GM10266 (cell line): Measurements from ENCODE around the gene CCT3.

ENCODE experiments used
- DNase-seq: peaks from one replicate; pipeline ENCODE4 v3.0.0; 2012; ENCODE audit errors: extremely low spot score
- TF ChIP-seq, protein P1 (sequence below): IDR thresholded peaks from 2 replicates; pipeline ENCODE4 v1.5.1; 2012; ENCODE audit warnings: mild to moderate bottlenecking, low read depth; ENCODE audit not compliant: control insufficient read depth, insufficient read depth; ENCODE audit errors: missing control alignments

Gene CCT3

DNA sequence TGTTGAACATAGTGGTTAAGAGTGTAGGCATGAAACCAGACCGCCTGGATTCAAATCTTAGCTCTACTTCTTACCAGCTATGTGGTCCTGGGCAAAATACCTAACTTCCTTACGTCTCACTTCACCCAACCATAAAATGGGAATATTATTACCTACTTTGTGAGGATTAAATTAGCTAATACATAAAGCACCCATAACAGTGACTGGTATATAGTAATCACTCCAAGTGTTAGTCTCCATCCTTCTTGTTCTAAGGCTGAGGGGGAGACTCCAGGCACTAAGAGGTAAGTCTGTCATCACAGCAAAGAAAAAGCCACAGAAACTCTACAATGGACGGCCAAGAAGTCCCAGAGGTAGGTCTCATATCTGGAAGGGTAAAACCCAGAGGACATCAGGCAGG is 58.3 kb downstream of the CCT3 start:
- TF ChIP-seq, protein P1, sequence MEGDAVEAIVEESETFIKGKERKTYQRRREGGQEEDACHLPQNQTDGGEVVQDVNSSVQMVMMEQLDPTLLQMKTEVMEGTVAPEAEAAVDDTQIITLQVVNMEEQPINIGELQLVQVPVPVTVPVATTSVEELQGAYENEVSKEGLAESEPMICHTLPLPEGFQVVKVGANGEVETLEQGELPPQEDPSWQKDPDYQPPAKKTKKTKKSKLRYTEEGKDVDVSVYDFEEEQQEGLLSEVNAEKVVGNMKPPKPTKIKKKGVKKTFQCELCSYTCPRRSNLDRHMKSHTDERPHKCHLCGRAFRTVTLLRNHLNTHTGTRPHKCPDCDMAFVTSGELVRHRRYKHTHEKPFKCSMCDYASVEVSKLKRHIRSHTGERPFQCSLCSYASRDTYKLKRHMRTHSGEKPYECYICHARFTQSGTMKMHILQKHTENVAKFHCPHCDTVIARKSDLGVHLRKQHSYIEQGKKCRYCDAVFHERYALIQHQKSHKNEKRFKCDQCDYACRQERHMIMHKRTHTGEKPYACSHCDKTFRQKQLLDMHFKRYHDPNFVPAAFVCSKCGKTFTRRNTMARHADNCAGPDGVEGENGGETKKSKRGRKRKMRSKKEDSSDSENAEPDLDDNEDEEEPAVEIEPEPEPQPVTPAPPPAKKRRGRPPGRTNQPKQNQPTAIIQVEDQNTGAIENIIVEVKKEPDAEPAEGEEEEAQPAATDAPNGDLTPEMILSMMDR: no peak
- DNase-seq: no peak

DNA sequence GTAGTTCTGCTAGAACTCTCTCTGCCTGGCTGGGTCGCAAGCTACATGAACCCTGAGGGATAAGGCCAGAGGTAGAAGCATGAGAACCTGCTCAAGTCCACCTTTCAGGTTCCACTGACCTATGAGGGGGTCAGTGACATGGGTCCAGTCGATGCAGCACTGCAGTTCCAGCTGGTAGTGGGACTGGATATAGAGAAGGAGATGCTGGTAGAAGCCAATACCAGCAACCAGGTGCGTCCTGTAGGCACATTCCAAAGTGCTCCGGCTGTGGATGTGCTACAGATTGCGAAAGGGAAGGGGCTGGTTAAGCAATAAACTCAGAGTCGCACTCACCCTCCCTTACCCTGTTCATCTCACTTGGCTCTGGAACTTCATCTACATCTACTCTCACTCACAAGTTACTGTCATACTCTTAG is 61.1 kb downstream of the CCT3 start:
- DNase-seq: no peak
- TF ChIP-seq, protein P1: no peak

DNA sequence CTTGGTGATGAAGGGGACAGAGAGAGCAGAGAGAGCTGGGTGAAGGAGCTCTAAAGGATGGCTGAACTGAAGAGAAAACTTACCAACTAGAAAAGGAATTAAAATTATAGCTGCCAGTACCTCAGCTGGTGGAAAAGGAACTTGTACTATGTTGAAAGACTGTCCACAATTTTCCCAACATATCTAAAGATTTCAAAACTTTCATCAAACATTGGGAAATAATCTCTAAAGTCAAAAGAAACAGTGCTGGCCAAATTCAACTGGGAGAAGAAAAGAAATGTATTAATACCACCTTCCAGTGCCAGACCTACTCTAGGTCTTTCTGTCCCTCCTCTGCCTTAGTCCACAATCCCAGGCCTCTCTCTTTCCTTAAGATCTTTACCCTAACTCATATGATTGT is 61.6 kb downstream of the CCT3 start:
- DNase-seq: no peak
- TF ChIP-seq, protein P1: no peak

DNA sequence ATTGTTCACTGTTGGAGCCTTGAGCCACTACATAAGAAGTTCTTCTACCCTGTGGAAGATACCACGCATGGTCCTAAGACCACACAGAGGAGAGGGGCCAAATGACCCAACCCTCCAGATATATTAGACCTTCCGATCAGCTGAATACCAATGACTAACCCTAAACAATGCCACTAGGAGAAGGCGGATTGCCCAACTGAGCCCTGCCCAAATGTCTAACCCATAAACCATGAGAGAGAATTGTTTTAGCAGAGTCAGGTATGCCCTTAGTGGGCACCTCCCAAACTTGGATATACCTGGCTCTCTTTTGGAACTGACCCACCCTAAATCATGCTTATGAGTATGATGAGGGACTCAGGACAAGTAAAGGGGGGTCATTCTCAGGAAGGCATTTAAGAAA is 67.8 kb downstream of the CCT3 start:
- DNase-seq: no peak
- TF ChIP-seq, protein P1: no peak

DNA sequence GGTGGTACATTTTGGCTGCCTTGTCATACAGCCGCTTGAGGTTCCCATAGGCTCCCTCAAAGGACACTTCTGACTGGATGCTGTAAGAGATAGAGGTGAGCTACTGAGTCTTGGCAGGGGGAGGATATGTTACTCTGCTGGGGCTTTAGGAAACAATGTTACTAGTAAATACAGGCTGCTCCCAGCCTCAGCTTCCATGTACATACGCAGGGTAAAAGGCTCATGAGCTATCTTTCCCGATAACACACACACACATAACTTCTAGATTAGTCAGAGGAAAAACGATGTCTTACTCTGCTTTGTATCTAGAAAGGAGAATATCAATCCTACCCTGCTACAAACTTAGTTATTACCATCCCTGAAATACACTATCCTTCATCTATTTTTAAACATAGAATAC is 69.8 kb downstream of the CCT3 start:
- no peak for DNase-seq
- TF ChIP-seq, protein P1: no peak

DNA sequence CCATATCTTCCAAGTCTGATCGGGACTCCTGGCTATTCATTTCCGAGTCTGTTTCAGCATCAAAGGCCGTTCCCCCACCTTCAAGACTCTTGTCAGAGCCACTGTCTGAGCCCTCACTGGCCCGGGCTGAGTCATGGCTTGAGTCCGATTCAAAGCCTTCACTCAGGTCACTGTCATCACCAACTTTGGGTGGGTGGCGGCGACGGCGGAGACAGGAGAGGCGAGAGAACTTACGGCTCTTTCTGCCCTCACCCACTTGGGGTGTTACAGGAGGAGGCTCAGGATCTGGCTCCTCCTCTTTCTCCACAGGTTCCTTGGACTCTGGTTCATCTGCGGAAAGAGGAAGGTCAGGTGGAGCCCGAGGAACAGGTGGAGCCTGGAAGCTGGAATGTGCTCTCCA is 72.0 kb downstream of the CCT3 start:
- no peak for DNase-seq
- TF ChIP-seq, protein P1: no peak

DNA sequence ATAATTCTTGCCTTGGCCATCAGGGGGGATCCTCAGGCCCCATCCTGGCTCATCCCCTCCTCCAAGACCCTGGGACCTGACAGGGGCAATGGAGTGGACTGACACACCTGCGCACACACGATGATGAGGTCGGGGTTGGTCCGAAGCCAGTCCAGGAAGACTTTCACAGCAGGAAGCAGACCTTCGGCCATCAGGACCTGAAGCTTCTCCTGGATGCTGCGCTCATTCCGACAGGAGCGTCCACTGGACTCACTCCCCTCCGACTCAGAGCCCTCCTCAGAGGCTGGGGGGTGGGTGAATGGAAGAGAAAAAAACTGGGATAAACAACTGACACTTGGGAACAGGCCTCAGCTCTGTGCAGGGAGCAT is 74.8 kb downstream of the CCT3 start:
- TF ChIP-seq, protein P1: no peak
- DNase-seq: no peak
